Lower leg skin (tissue), 4 donors: Measurements from ENCODE around the gene GUCY2C. TPM values are rescaled to one million over a fixed set of nuclear protein-coding genes. Genes with fewer than 3 reads are reported as not detected.

Experiments used
- DNase-seq, 2 donors: peaks; one replicate each; pipeline ENCODE4 v3.0.0-alpha.2; 2019; ENCODE audit warnings: low spot score in 2 of 2
- H3K4me3 ChIP-seq: fragments of 200-600 bp; sonication (generic); 2 replicates; pipeline ENCODE4 v1.5.1; 2017; ENCODE audit warnings: mild to moderate bottlenecking, low read depth; ENCODE audit not compliant: poor library complexity, severe bottlenecking
- CTCF ChIP-seq, 3 donors: fragments of 450-650 bp; IDR thresholded peaks; one replicate each; pipeline ENCODE4 v1.5.1; 2016; ENCODE audit warnings: antibody characterized with exemption in 3 of 3, mild to moderate bottlenecking in 3 of 3, moderate library complexity in 2 of 3
- POLR2A ChIP-seq, 2 donors: fragments of 450-650 bp; IDR thresholded peaks; one replicate each; pipeline ENCODE4 v1.6.1; 2016 to 2017; ENCODE audit warnings: antibody characterized with exemption in 2 of 2, mild to moderate bottlenecking in 1 of 2, moderate library complexity in 1 of 2
- WGBS, 2 donors: methylation state at CpG; one replicate each; pipeline ENCODE4 v1.1.5; 2018; 5-methylcytosine and 5-hydroxymethylcytosine counted together
- intact Hi-C: fragments of 100-400 bp; cut with DNase I; formaldehyde crosslinking; loops from one replicate; pipeline ENCODE4 v1.15.0; 2023; ENCODE audit warnings: low total_unique reads
- total RNA-seq, 4 donors: library from RNA; depleted of rRNA; stranded (reverse); fragments of >200 nt; gene quantifications; one replicate each; pipeline ENCODE4 v1.1.0, GENCODE V29; 2016

The GUCY2C gene
- total RNA-seq, 4 donors from 2014 or later: 0.45 to 1.3 (median 0.99) TPM; not detected in 1

GRCh38 chr12:14729586-14729985, 33.2 kb upstream of the GUCY2C start:
- TF ChIP-seq POLR2A (IDR thresholded peaks at IDR 0.05) (no peak), CTCF (IDR thresholded peaks at IDR 0.05) (no peak)
- no peak for DNase-seq
- intact Hi-C loops: no loop called here
- H3K4me3 ChIP-seq: no peak overlapping the region
- WGBS, 2 donors: 98 to 100% methylated on average over 1 of the region's 1 CpG

- 50 to 60% methylated on average over 4 of the region's 4 CpGs for WGBS, 2 donors
- DNase-seq: peak in 1 of 2 donors; percentile 17
- intact Hi-C loops: no loop called here
- no peak overlapping the region for H3K4me3 ChIP-seq
- TF ChIP-seq POLR2A (IDR thresholded peaks at IDR 0.05): no peak
- TF ChIP-seq CTCF (IDR thresholded peaks at IDR 0.05): no peak
Measured at GRCh38 chr12:14723763-14724162, 27.4 kb upstream of the GUCY2C start.

GRCh38 chr12:14716848-14717444, 20.5 kb upstream of the GUCY2C start:
- H3K4me3 ChIP-seq: no peak overlapping the region
- peak in 1 of 2 donors; percentile 19 for DNase-seq
- intact Hi-C loops: no loop called here
- TF ChIP-seq CTCF (IDR thresholded peaks at IDR 0.05) (no peak), POLR2A (IDR thresholded peaks at IDR 0.05) (no peak)
- 43 to 58% methylated on average over 1 of the region's 1 CpG for WGBS, 2 donors

- no peak overlapping the region for H3K4me3 ChIP-seq
- 50 to 54% methylated on average over 6 of the region's 6 CpGs for WGBS, 2 donors
- DNase-seq: no peak
- TF ChIP-seq CTCF (IDR thresholded peaks at IDR 0.05) (no peak), POLR2A (IDR thresholded peaks at IDR 0.05) (no peak)
- intact Hi-C loops: no loop called here
Measured at GRCh38 chr12:14714437-14714836, 18.0 kb upstream of the GUCY2C start.

- no peak for TF ChIP-seq CTCF (IDR thresholded peaks at IDR 0.05)
- no peak for TF ChIP-seq POLR2A (IDR thresholded peaks at IDR 0.05)
- DNase-seq: no peak
- intact Hi-C loops: no loop called here
- no peak overlapping the region for H3K4me3 ChIP-seq
- 40 to 49% methylated on average over 4 of the region's 4 CpGs for WGBS, 2 donors
Measured at GRCh38 chr12:14710632-14711320, 14.4 kb upstream of the GUCY2C start.
